ENCODE measurements around the gene ARHGAP40. TPM values are rescaled to one million over a fixed set of nuclear protein-coding genes. Genes with fewer than 3 reads are reported as not detected.

ARHGAP40 gene
- total RNA-seq, 2 donors from 2014 or later: not detected

DNA sequence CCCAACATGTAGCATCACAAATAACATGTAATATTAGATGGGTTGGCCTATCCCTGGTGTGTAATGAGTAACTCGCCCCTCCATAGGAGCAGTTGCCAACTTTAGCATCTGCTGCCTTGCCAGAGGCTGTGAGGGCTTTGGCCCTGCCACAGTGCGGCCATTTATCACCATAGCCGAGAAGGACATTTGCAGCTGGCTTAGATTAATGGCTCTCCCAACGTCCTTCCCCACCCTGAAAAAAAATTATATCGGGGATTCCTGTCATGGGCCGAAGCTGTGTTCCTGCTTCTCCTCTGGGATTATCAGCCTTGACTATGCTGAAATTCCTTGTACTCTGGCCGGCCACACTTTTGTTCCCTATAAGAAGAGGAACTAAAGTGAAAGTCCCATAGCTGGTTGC lies 28.2 kb upstream of the ARHGAP40 start:
- H3K36me3 ChIP-seq: peaks cover 25% of the 10 kb centered on the region
- no peaks in the 10 kb centered on the region for H3K4me1 ChIP-seq (ENCODE audit: control insufficient read depth in 1 of 2, low read depth in 2 of 2)
- H3K4me3 ChIP-seq: no peak overlapping the region
- H3K9me3 ChIP-seq: no peaks in the 10 kb centered on the region
- ATAC-seq (ENCODE audit: insufficient number of reproducible peaks, low FRiP score, low read depth) (no peak), DNase-seq (ENCODE audit: low spot score) (no peak)
- no peak overlapping the region for H3K27ac ChIP-seq
- TF ChIP-seq, protein P1, sequence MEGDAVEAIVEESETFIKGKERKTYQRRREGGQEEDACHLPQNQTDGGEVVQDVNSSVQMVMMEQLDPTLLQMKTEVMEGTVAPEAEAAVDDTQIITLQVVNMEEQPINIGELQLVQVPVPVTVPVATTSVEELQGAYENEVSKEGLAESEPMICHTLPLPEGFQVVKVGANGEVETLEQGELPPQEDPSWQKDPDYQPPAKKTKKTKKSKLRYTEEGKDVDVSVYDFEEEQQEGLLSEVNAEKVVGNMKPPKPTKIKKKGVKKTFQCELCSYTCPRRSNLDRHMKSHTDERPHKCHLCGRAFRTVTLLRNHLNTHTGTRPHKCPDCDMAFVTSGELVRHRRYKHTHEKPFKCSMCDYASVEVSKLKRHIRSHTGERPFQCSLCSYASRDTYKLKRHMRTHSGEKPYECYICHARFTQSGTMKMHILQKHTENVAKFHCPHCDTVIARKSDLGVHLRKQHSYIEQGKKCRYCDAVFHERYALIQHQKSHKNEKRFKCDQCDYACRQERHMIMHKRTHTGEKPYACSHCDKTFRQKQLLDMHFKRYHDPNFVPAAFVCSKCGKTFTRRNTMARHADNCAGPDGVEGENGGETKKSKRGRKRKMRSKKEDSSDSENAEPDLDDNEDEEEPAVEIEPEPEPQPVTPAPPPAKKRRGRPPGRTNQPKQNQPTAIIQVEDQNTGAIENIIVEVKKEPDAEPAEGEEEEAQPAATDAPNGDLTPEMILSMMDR (IDR thresholded peaks at IDR 0.05): no peak
- H3K27me3 ChIP-seq (replicated peaks; ENCODE audit: insufficient read depth): no peaks in the 10 kb centered on the region

DNA sequence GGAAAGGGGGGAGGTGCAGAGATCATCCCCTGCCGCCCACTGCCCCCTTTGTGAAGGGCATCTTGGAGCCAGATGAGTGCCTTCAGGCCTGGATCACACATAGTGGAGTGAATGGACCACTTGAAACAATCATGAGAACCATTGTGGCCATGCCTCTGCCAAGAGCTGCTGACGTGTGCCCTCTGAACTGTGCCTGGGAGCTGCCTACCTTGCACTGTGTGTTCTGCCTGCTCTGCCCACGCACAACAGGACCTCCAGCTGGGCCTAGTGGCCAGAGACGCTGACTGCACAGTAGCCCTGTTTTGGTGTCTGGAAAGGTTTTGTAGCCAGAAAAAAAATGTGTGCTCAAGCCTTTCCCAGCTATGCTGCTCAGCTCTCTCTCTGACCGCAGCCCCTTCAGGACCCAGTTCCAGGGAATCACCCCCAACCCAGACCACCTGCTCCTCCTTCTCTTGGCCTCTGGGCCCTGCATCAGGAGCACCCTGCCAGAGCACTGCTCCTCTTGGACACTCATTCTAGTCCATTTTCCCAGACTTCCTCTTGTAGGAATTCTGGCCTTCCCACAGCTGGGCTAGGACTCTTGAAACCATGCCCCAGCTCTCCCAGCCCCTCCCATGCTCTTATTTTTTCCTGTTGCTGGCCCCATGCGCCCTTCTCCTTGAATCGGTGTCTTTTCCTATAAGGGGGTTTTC lies 22.2 kb upstream of the ARHGAP40 start:
- no peak for ATAC-seq (ENCODE audit: insufficient number of reproducible peaks, low FRiP score, low read depth)
- H3K4me3 ChIP-seq: no peak overlapping the region

DNA sequence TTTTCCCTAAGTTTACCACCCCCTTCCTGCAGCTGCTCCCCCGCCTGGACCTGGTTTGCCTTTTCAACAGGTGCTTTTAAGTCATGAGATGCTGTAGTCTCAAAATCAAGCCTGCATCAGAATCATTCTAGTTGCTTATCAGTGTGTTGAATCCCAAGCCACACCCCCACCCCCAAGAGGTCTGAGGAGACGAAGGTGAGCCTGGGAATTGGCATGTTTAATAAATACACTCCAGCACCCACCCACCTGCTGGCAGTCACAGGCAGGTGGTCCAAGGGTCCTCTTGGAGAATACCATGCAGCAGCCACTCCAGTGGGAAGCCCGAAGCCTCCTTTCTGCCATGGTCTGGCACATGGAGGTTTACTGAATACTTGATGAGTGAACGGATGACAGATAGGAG lies 21.7 kb upstream of the ARHGAP40 start:
- Histone ChIP-seq H3K27me3 (replicated peaks; ENCODE audit: insufficient read depth) (no peaks in the 10 kb centered on the region), H3K36me3 (peaks cover 12% of the 10 kb centered on the region), H3K9me3 (no peaks in the 10 kb centered on the region), H3K4me3 (no peak overlapping the region), H3K4me1 (ENCODE audit: control insufficient read depth in 1 of 2, low read depth in 2 of 2) (peaks cover 0 to 9% of the 10 kb centered on the region in 2 donors), H3K27ac (no peak overlapping the region)
- DNase-seq (ENCODE audit: low spot score): no peak
- TF ChIP-seq, protein P1 (IDR thresholded peaks at IDR 0.05): no peak
- no peak for ATAC-seq (ENCODE audit: insufficient number of reproducible peaks, low FRiP score, low read depth)

More for the DNA sequence above, 22.2 kb upstream of the ARHGAP40 start:
- TF ChIP-seq, protein P1 (IDR thresholded peaks at IDR 0.05): no peak
- DNase-seq (ENCODE audit: low spot score): no peak
- Histone ChIP-seq H3K4me1 (ENCODE audit: control insufficient read depth in 1 of 2, low read depth in 2 of 2) (peaks cover 0 to 9% of the 10 kb centered on the region in 2 donors), H3K36me3 (peaks cover 17% of the 10 kb centered on the region), H3K27ac (no peak overlapping the region), H3K9me3 (no peaks in the 10 kb centered on the region), H3K27me3 (replicated peaks; ENCODE audit: insufficient read depth) (no peaks in the 10 kb centered on the region)

DNA sequence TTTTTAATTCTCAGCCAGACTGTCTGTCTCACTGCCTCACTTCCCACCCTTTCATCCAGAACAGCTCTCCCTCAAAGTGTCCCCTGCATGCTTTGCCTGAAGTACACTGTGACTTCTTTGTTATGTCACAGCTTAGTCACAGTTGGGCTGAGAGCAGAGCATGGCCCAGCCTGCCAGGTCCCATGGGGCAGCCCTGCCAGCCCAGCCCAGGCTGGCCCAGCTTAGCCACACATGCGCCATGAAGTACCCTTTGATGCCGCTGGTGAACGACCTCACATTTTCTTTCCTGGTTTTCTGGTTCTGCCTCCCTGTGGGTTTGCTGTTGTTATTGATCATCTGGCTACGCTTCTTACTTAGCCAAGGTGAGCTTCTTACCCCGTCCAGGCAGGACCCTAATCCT lies 20.6 kb upstream of the ARHGAP40 start, which contains the start of gene ADIG:
TSS of gene ADIG (plus strand) at position 185 of the 400 bp plus-strand sequence. CDS start at position 239, 54 bp downstream.
- Histone ChIP-seq H3K36me3 (peaks cover 2% of the 10 kb centered on the region), H3K4me1 (ENCODE audit: control insufficient read depth in 1 of 2, low read depth in 2 of 2) (peaks cover 0 to 9% of the 10 kb centered on the region in 2 donors), H3K4me3 (no peak within 1 kb of the TSS), H3K9me3 (no peaks in the 10 kb centered on the region), H3K27ac (no peak within 1 kb of the TSS), H3K27me3 (replicated peaks; ENCODE audit: insufficient read depth) (no peaks in the 10 kb centered on the region)
- no peak for DNase-seq (ENCODE audit: low spot score)
- no peak for ATAC-seq (ENCODE audit: insufficient number of reproducible peaks, low FRiP score, low read depth)
- TF ChIP-seq, protein P1 (IDR thresholded peaks at IDR 0.05): no peak

DNA sequence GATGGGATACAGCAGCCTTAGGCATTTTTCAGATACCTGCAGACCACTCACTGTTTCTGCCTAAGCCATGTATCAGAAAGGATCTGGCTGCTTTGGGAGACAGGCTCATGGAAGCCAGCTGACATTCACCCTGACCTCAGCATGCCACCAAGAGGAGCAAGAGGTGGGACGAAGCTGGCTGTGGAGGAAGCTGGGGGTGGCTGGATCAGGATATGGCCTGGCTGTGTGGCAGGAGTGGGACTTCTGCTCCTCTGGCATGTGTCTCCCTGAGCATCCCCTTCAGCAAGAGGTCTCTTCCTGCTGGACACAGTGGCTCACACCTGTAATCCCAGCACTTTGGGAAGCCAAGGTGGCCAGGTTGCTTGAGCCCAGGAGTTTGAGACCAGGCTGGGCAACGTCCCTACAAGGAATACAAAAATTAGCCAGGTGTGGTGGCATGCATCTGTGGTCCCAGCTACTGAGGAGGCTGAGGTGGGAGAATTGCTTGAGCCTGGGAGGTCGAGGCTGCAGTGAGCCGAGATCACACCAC lies 19.7 kb upstream of the ARHGAP40 start:
- H3K9me3 ChIP-seq: no peaks in the 10 kb centered on the region
- ATAC-seq (ENCODE audit: insufficient number of reproducible peaks, low FRiP score, low read depth): no peak
- TF ChIP-seq, protein P1 (IDR thresholded peaks at IDR 0.05): no peak

More for the DNA sequence above, 19.7 kb upstream of the ARHGAP40 start:
- H3K36me3 ChIP-seq: no peaks in the 10 kb centered on the region
- no peaks in the 10 kb centered on the region for H3K27me3 ChIP-seq (replicated peaks; ENCODE audit: insufficient read depth)
- no peak for DNase-seq (ENCODE audit: low spot score)
- no peak overlapping the region for H3K27ac ChIP-seq
- no peak overlapping the region for H3K4me3 ChIP-seq
- H3K4me1 ChIP-seq (ENCODE audit: control insufficient read depth in 1 of 2, low read depth in 2 of 2): peaks cover 0 to 9% of the 10 kb centered on the region in 2 donors
